Activated CD8-positive, alpha-beta memory T cell treated with anti-CD3 and anti-CD28 coated beads, Interleukin-2, amount 50 U/mL, for 24 hours (primary cell): ENCODE results near the gene C16orf87.
"Not testable (repeated sequence)": the region's sequence is repeated elsewhere in the genome, so short reads cannot be mapped to it uniquely, and the experiment has no call there.

Source experiments
- DNase-seq: peaks from one replicate; pipeline ENCODE4 v3.0.0-alpha.2; 2020; ENCODE audit errors: extremely low read depth

C16orf87 gene

GRCh38 chr16:46800494-46800893, 30.5 kb downstream of the C16orf87 start:
- DNase-seq: no peak

GRCh38 chr16:46797501-46797900, 33.5 kb downstream of the C16orf87 start:
- no peak for DNase-seq

GRCh38 chr16:46796764-46797269, 34.2 kb downstream of the C16orf87 start:
- no peak for DNase-seq

GRCh38 chr16:46793841-46794240, 37.1 kb downstream of the C16orf87 start:
- no peak for DNase-seq

- no peak for DNase-seq
Measured at GRCh38 chr16:46790599-46791270, 40.2 kb downstream of the C16orf87 start.

- peak; percentile 57 for DNase-seq
Measured at GRCh38 chr16:46789499-46790414, 41.2 kb downstream of the C16orf87 start.

GRCh38 chr16:46788891-46789474, 42.0 kb downstream of the C16orf87 start:
- DNase-seq: no peak

- DNase-seq: no peak
Measured at GRCh38 chr16:46787909-46788308, 43.1 kb downstream of the C16orf87 start.

GRCh38 chr16:46785076-46785845, 45.7 kb downstream of the C16orf87 start:
- DNase-seq: no peak

- DNase-seq: not testable (repeated sequence)
Measured at GRCh38 chr16:46784569-46784968, 46.4 kb downstream of the C16orf87 start.

GRCh38 chr16:46783800-46784199, 47.2 kb downstream of the C16orf87 start:
- DNase-seq: no peak

- DNase-seq: no peak
Measured at GRCh38 chr16:46782320-46782719, 48.7 kb downstream of the C16orf87 start.

GRCh38 chr16:46777804-46778203, 53.2 kb downstream of the C16orf87 start:
- DNase-seq: no peak

GRCh38 chr16:46775214-46775613, 55.8 kb downstream of the C16orf87 start:
- no peak for DNase-seq

- DNase-seq: no peak
Measured at GRCh38 chr16:46774743-46775177, 56.2 kb downstream of the C16orf87 start.

- DNase-seq: no peak
Measured at GRCh38 chr16:46772463-46772862, 58.5 kb downstream of the C16orf87 start.

- no peak for DNase-seq
Measured at GRCh38 chr16:46768809-46769208, 62.2 kb downstream of the C16orf87 start.

- DNase-seq: no peak
Measured at GRCh38 chr16:46765050-46765449, 65.9 kb downstream of the C16orf87 start.

- DNase-seq: no peak
Measured at GRCh38 chr16:46763147-46763546, 67.8 kb downstream of the C16orf87 start.

GRCh38 chr16:46762583-46762982, 68.4 kb downstream of the C16orf87 start:
- DNase-seq: no peak

GRCh38 chr16:46759309-46759708, 71.7 kb downstream of the C16orf87 start:
- no peak for DNase-seq
